ENCODE results near the gene SLC8A1. TPM values are rescaled to one million over a fixed set of nuclear protein-coding genes. Genes with fewer than 3 reads are reported as not detected.

The SLC8A1 gene
- total RNA-seq, 1 donor from 2014 or later: 30.6 TPM

- DNase-seq: no peak
Measured at GRCh38 chr2:40273734-40274182, 178.1 kb downstream of the SLC8A1 start.

DNA sequence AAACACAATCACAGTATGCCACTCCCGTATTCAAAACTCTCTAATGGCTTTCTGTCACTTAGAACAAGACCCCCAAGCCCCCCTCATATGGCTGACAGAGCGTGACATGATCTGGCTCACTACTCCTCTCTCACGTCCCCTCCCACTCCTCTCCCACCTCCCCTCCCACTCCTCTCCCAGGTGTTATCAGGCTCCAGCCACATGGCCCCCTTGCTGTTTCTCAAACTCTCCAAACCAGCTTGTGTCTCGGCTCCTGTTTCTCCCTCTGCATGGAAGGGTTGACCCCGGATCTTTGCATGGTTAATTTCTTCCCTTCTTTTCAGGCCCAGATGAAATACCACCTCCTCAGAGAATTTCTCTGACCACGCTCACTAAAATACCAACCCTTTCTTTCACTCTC is 180.8 kb downstream of the SLC8A1 start:
- DNase-seq: no peak

DNA sequence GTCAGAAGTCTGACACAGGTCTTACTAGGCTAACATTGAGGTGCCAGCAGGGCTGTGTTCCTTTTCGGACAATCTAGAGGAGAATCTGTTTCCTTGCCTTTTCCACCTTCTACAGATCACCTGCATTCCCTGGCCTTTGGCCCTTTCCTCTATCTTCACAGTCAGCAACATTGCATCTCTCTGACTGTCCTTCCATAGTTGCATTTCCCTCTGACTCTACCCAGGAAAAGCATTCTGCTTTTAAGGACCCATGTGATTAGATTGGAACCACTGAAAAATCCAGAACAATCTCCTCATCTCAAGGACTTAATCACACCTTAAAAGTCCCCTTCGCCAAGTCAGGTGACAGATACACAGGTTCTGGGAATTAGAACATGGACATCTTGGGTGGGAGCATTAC is 181.5 kb downstream of the SLC8A1 start:
- no peak for DNase-seq

DNA sequence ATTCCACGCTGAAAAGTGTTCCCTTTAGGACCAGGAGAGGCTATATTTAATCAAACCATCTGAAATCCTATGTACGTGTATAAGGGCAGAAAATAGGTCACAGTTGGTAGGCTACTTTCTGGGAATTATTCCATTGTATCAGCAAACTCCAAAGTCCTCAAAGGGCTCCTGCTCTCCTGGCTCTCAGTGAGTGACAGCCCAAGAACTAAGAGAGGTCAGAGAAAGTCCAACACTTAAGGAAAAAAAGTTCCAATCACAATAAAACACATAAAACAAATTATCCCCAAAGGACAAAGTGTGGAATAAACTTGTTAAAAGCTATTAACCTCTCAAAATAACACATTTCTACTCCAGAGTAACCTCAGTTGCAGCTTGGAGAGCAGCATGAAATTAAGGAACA is 183.3 kb downstream of the SLC8A1 start:
- no peak for DNase-seq

DNA sequence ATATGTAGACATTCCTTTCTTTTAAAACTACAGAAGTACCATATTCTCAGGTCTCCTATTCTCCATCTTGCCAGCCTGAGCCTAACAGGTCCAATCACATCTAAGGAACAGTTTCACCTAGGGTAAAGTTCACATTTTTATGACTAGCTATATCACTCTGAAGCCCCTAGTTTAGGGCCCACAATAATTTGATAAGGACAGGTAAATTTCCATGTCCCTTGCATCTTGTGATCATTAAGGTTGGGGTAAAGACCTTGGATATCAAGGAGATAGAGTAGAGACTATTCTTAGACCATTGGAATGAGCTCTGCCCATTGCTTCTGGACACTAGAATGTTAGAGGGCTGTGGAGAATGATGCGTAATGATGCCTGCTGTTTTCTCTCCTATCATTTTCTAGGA is 185.7 kb downstream of the SLC8A1 start:
- DNase-seq: no peak

- DNase-seq: no peak
Measured at GRCh38 chr2:40265602-40266001, 186.3 kb downstream of the SLC8A1 start.

DNA sequence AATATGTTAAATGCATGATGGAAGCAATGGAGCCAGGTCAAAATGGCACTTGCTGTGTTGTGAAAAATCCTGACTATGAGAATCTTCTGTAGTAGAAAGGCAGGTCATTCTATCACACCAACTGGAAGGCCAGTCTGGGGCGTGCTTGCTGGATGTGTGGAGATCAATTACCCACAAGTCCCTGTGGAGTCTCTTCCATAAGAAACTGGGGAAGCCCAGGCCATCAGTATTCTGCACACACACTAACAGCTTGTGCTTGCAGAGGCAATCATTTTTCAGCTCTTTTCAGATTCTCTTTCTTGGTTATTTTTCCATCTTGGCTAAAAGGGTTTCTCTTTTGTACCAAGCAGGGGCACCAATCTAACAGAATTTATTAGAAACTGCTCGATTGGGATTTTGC is 190.8 kb downstream of the SLC8A1 start:
- DNase-seq: no peak

GRCh38 chr2:40260437-40260836 is 191.5 kb downstream of the SLC8A1 start:
- DNase-seq: no peak

DNA sequence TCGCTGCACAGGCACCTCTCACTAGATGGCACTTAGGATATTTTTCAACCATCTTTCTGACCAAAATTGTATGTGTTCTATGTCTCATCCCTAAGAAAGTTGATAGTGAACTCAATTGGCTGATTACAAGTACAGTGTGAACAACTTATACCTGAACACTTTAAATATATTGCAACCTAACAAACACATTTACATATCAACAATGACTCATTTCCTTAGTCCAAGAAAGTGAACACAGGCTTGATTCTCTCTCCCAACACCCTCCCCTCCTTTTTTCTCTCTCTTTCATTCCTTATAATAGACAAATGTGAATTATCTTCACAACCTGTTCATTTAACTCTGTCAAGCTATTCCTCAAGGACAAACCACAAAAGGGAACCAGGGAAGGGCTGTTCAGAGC is 192.0 kb downstream of the SLC8A1 start:
- DNase-seq: no peak

DNA sequence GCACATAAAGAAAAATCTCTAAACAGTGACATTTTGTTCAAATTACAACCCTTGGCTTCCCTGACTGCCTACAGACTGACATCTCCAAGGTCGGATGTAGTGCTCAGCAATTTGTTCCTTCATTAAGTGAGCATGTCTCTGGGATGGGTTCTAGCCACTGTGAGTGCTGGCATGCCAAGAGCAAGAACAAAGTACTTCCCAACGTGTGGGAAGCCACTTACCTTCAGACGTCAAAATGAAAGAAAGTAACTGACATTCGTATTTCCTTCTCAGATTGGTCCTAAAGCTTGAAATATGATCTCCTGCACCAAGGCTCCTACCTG is 193.8 kb downstream of the SLC8A1 start:
- no peak for DNase-seq

- no peak for DNase-seq
Measured at GRCh38 chr2:40257340-40258134, 194.4 kb downstream of the SLC8A1 start.

DNA sequence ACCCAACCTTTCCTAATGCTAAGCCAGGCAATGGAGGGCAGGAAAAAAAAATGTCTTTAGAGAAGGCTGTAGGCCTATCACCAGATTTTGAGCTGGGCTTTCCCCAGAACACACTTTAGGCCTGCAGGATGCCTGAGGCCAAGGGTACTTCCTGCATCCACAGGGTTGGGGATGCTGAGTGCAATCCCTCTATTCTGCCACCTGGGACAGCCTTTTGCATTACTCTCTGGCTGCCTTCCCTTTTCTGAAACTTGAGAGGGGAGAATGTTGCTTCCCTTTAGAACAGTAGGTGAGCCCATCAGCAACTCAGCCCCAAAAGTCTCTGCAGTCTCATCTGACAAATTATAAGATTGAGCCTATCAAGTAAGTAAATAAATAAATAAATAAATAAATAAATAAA is 195.2 kb downstream of the SLC8A1 start:
- no peak for DNase-seq

DNA sequence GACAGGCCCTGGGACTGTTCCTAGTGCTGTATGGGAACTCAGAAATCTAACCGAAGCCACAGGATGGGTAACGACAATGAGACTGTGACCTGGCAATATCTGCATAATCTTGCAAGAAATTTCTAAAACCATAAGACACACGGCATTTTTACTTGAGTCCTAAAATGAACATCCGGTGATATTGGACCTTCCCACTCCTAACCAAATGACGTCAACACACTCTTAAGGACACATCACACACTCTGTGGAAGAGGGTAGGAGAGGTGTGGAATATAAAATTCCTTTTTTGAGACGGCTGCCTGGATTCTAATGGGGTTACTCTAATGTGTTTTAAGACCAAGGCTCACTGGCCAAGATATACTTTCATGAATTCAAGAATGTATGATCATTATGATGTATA is 195.9 kb downstream of the SLC8A1 start:
- DNase-seq: no peak

DNA sequence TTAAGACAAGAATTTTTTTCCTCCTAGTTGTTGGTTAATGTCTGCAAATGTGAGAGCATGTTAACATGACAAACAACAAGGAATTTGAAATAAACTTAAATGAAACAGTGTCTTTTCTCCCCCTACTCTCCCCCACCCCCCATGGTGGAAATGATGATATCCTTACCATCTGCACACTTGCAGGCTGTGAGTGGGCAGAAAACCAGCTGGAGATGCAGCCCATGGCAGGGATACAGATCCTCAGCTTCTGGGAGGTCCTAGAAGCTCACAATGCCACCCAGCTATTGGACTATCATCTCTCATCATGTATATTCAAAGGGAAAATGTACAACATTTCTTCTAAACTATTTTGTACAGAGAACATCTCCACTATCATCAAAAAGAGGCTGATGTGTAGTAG is 196.8 kb downstream of the SLC8A1 start:
- no peak for DNase-seq

DNA sequence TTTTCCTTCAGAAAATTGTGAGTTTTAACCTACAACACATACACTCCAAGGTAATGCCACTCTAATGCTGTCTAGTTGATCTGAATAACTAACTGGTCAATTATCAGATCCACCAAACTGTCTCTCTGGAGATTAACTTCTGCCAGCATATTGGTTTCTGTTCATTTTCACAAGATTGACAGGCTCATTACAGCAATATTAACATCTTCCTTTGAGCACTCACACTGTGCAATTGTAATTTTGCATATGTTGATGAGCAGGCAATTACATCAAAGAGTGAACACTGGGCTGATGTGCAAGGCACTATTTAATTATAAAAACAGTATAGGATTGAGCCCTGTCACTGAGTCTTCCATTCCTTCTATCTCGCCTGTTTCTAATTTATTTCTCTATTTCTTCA is 197.3 kb downstream of the SLC8A1 start:
- no peak for DNase-seq

- peak; percentile 69 for DNase-seq
Measured at GRCh38 chr2:40251137-40251536, 200.8 kb downstream of the SLC8A1 start.

GRCh38 chr2:40249577-40249976 is 202.3 kb downstream of the SLC8A1 start:
- DNase-seq: no peak

- no peak for DNase-seq
Measured at GRCh38 chr2:40248294-40248693, 203.6 kb downstream of the SLC8A1 start.

DNA sequence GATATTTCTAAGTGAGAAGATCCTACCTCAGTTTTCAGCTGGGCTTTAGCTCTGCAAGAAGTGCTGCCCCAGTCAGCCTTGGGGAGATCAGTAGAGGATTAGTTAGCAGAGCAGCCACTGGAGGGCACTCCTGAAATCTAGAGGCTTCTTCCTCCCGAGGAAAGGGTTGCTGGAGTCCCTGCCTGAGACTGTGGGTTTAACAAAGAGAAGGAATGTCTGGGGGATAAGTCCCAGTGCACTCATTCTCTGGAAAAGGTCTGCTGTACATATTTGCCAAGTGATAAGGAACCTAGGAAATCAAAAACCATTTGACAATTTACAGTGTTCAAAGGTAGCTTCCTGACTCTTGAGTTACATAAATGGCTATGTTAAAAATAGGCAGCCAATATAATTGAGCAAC is 207.2 kb downstream of the SLC8A1 start:
- peak; percentile 25 for DNase-seq

- DNase-seq: no peak
Measured at GRCh38 chr2:40244251-40244650, 207.6 kb downstream of the SLC8A1 start.

DNA sequence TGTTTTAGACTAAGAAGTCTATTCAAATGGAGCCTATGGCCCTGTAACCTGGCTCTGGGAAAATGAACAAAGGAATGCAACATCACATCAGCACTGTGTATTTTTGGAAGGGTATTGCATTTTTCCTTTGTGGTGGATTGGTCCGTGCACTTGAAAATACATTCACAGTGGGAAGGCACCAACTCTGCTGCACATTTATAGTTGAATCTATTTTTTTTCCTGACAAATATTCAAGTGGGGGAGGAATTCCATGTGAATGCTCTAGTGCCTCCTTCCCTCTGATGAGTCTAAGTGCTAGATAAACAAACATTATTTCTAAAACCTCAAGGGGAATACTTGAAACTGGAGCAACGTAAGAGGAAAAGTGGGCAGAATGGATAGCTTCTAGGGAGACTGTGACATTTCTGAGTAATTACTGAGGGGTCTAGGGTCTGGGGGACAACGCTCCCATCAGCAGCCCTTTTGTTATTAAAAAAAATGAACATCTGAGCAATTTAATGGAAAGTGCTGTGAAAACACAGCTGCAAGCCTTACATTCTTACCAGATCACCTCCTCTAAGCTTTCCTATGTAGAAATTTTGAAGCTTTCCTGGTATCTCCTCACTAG is 208.2 kb downstream of the SLC8A1 start:
- DNase-seq: no peak

GRCh38 chr2:40242315-40242714 is 209.6 kb downstream of the SLC8A1 start:
- DNase-seq: no peak

DNA sequence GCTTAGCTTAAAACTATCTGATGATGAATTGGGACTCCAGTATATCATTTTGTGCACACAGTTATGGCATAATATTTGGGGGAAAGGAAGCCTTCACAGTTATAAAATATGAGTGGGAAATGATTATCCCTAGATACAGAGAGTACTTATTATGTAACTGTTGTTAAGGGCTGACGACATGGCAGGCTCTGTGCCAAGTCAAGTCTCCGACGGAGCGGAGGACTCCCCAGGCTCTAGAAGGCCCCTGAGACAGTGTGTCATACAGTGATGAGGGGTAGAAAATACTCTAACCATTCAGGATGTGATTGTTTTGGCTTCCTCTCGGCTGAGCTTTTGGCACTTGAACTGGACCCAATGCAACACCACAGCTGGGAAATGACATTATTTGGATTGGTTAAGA is 211.8 kb downstream of the SLC8A1 start:
- DNase-seq: peak; percentile 89

- DNase-seq: no peak
Measured at GRCh38 chr2:40230707-40231432, 221.0 kb downstream of the SLC8A1 start.

Measured in tongue (tissue), 2 donors.